AG08395 (cell line): ENCODE measurements around the gene RND2.
"Not testable (repeated sequence)": the region's sequence is repeated elsewhere in the genome, so short reads cannot be mapped to it uniquely, and the experiment has no call there.

Experiments used
- DNase-seq: peaks from one replicate; pipeline ENCODE4 v3.0.0; 2012; ENCODE audit warnings: mixed read lengths, low spot score

RND2 gene

DNA sequence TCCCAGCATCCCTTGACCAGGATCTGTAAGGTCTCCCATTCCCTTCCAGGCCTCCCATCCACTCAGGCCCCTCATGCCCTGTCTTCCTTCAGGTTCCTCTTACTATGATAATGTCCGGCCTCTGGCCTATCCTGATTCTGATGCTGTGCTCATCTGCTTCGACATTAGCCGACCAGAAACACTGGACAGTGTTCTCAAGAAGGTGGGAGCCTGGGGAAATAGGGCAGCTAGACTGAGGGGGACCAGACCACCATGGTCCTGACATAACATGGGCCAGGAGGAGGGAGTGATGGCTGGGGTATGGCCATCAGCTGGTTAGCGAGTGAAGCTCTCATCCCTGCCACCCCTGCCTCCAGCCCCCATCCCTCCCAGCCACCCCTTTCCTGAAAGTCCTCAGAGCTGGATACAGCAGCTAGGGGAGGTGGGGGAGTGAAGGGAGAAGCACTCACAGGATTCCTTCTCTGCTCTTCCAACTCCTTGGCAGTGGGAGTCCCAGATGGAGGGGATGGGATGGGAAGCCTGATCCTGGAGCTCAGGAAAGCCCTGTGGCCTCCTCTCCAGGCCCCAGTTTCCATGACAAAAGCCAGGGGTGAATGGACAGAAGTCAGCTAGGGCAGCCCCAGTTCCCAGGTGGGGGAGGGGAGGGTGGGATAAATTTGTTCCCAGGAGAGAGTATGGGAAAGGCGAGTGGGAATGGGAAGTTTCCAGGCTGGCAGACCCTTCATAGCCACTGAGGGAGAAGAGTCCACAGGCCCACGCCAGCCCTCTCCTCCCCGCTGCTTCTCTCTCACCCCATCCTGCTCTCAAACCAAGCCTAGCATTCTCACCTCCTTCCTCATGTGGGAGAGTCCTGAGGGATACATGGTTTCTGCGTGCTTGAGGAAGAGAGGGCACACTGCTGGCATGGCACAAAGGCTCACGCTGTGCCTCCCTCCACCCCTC, 2.3 kb downstream of the RND2 start:
- no peak for DNase-seq

DNA sequence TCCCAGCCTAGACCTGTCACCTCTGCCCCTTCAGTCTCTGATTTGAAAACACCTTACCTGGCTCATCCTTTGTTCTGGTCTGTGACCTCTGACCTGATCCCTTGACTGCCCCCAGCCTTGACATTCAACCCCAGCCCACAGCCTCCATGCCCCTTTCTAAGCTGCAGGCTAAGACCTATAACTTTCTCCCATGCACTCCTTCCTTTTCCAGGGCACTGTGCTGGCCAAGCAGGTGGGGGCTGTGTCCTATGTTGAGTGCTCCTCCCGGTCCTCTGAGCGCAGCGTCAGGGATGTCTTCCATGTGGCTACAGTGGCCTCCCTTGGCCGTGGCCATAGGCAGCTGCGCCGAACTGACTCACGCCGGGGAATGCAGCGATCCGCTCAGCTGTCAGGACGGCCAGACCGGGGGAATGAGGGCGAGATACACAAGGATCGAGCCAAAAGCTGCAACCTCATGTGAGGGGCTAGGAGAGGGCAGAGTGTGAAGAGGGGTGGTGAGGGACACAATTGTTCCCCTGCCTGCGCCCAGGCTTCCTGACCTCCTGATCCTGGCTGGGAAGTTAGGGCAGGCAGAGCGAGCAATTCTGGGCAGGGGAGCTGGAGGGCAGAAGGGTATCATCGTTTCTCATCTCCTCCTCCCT, 3.3 kb downstream of the RND2 start:
- DNase-seq, result no peak

DNA sequence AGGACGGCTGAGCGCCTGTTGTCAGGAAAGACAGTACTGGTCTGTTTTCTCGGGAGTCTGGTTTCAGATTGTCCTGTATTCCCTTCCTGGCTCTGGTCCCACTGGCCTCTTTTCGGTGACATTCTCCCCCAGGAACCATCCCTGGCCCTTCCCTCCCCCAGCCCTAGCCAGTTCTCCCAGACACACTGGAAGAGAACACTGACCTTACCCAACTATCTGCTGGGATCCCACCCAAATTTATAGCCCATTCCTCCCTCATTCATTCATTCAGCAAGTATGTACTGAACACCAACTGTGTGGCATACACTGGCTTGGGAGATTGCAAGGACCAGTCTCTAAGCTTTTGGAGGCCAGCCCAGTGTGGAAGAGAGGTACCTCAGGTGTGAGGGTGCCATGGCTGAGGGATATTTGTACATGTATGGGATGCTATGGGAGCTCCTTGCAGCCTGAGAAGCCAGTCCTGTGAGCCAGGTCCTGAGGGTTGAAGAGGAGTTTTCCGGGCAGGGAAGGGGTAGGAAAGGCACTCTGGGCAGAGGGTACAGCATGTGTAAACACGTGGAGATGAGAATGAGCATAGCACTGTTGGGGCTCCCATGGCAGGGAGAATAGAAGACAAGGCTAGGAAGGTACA, 5.2 kb downstream of the RND2 start:
- no peak for DNase-seq

DNA sequence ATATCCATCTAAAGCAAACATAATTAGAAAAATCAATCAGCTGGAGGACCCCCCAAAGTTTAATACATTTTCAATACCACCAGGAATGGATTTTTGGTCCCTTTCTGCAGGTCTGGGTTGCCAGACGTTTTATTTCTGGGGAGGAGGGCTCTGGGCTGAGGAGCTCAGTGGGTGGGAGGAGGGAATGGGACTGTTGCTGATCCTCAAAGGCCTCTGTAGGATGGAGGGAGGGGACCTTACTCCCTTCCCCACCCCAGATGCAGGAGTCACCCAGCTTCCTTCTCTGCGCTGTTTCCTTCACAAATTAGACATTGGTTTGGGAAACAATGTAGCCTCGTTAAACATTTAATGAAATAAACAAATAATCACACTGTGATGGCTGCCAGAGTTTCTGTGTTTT, 6.6 kb downstream of the RND2 start:
- no peak for DNase-seq

DNA sequence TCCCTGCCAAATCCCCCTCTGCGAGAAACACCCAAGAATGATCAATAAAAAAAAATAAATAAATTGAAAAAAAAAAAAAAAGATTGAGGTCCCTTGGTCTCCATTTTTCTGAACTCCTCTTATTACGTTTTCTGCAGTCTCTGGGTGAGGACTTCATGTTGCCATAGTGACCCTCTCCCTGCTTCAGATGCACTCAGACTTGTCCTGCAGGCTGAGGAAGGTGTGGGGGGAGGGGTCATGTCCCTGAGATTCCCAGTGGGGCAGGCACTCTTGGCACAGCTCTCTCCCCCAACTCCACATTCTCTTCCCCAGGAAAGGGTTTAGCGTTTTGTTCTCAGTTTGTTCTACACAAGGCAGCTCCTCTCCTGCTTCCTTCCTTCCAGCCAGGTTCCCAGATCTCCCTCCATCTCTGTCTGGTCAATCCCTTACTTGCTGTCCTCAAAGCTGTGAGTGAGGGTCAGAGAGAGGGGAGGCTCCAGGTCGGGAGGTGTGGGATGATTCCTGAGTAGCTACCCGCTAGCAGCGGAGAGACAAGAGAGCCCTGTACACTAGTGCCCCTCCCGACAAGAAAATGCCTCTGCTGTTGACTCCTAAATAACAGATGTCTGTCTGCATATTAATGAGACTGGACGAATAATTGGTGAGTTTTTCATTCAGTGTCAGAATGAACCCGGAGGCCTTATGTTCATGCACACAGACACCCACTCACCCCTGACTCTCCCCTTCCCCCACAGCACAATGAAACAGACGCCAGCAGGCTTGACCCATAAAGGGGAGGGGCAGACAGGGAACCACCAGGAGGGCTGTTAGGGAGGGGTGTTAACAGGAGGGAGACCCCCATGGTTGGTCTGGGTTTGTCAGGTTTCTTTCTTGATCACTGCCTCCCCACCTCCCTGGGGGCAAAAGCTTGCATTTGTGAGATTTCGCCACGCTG, 9.2 kb downstream of the RND2 start:
- DNase-seq, result no peak

DNA sequence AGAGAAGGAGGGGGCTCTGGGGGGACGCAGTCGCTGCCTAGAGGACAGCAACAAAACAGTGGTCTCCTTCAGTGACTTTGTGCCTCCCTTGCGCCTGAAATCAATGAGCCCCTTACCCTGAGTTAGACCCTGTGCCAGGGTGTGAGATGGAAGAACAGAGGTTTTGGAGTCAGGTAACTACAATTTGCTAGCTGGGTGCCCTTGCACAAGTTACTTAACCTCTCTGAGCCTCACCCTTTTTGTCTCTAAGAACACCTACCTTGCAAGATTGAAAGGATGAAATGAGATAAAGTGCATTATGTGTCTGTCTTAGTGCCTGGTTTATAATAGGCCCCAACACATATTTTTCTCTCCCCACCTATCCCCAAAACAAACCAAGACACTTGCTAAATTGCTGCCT, 9.9 kb downstream of the RND2 start:
- no peak for DNase-seq

DNA sequence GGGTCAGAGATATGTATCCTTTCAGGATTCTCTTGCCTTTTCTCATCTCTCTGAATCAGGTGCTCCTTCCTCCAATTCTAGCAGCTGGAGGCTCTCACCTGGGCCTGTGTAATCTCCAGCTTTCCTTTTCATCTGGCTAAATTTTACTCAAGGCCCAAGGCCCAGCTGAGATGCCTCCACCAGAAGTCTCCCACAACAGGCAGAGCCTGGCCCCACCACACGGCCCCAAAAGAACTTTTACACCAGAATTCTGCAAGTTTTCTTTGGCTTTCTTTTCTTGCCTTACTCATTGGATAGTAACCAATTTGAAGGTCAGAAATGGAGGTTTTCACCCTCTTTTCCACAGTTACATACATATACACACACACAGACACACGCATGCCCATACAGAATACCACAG, 14.6 kb downstream of the RND2 start:
- DNase-seq, result no peak

DNA sequence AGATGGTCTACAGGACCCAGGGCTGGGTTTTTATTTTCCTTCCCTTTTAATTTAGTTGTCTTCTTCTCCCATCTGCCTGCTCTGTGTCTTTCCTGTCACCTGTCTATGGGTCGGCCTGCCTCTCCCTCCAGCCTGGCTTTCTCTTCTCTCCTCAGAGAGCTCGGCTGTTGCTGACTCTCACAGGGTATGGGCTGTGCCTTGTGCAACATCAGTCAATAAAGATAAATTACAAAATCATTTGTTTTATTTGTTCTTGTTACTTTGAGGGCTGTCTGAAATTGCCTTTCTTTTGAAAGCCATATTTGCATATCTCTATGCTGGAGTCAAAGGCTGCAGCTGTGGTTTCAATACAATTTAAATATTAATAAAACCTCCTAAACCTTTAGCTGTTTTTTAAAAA, 15.6 kb downstream of the RND2 start:
- no peak for DNase-seq

DNA sequence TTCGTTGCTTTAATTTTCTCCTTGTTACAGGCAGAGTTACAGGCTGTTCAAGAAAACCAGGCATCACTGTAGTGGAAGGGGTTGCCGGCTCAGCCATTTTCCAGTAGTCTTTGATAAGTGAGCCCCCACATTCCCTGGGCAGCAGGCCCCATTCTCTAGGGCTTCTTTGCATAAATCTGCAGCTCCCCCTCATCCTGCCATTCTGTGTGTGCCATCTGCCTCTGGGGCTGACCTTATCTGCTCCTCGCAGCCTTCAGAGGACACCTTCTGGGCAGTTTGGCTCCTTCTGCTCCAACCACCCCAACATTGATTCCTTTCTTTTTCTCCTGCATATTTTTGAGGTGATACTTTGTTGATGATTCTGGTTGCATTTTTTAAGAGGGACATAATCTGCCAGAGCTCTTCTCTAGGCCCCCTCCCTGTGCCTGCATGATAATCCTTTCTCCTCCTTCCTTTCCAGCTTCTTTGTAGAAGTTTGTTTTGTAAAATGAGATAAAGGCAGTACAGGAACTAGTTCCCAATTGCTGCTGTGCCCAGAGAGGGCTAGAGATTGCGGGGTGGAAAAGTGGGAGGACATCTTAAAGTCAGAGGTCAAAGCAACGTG, 17.1 kb downstream of the RND2 start:
- peak; percentile 19 for DNase-seq

DNA sequence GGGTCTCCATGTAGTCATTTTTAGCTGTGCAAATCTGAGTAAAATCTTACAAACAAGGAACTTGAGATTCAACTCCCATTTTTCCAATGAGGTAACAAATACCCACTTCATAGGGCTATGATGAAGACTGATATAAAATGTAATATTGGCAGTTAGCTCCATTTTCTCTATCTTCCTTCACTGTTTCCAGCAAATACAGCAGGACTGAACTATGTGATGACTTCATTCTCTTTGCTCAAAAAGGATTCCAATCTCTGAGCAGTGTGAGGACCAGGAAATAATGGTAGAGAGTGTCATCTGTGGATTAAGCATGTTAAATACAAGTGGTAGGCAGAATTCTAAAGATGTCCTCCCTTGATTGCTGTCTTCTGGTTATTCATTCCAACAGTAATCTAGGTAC, 18.3 kb downstream of the RND2 start:
- DNase-seq, result peak; percentile 34

DNA sequence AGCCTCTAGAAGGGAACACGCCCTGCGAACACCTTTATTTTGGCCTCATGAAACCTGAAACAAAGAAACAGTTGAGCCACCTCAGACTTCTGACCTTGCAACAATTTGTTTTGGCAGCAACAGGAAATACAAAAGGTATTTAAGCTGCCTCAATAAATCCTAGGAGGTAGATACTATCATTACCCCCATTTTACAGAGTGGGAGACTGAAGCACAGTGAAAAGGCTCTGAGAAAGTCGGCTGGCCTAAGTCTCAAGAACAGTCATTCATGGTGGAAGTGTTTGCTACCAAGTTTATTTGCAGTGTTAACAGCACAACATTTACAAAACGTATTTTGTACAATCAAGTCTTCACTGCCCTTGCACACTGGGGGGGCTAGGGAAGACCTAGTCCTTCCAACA, 19.0 kb downstream of the RND2 start:
- no peak for DNase-seq

DNA sequence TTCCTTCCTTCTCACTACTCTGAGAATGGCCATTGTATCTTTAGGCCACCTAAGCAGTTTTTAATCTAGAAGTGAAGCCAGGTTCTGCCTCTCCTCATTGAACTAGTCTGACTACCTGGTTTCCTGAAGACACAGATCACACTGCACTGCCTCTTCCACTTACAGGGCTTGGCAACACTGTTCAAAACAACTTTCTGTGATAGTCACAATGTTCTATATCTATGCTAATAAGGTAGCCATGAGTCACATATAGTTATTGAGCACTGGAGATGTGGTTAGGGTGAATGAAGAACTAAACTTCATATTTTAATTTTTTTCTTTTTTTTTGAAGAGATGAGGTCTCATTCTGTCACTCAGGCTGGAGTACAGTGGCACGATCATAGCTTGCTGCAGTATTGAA, 26.9 kb downstream of the RND2 start:
- no peak for DNase-seq

DNA sequence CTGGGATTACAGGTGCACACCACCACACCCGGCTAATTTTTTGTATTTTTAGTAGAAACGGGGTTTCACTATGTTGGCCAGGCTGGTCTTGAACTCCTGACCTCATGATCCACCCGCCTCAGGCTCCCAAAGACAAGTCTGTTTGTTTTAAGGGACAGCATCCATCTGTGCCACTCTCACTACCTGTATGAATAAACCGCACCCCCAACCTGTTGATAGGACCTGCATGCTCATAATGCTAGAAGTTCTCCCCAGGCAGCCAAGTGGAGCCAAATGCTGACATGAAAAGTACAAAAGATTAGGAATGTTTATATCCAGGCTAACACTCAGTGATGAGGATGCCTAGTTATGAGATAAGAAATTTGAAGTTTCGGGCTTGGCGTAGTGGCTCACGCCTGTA, 28.0 kb downstream of the RND2 start:
- not testable (repeated sequence) for DNase-seq

DNA sequence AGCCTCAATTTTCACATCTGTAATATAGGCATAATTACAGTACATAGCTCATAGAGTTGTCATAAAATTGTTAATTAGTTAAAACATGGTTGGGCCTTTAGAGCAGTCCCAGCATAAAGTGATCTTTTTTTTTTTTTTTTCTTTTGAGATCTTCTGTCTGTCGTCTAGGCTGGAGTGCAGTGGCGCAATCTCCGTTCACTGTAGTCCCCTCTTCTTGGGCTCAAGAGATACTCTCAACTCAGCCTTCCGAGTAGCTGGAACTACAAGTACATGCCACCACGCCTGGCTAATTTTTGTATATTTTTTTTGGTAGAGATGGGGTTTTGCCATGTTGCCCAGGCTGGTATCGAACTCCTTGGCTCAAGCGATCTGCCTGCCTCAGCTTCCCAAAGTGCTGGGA, 31.0 kb downstream of the RND2 start:
- no peak for DNase-seq

DNA sequence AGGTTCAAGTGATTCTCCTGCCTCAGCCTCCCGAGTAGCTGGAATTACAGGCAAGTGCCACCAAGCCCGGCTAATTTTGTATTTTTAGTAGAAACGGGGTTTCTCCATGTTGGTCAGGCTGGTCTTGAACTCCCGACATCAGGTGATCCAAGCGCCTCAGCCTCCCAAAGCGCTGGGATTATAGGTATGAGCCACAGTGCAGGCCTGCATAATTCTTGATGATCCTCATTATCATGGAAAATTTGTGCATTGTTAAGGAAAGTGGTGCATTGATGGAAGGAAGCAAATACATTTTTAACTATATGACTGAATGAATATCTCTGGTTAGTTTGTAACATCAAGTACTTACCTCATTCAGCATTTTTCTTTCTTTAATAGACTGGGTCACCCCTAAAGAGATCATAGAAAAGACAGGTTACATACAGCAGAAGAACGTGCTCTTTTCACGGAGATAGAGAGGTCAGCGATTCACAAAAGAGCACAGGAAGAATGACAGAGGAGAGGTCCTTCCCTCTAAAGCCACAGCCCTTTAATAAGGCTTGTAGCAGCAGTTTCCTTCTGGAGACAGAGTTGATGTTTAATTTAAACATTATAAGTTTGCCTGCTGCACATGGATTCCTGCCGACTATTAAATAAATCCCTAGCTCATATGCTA, 38.1 kb downstream of the RND2 start:
- DNase-seq, result no peak

DNA sequence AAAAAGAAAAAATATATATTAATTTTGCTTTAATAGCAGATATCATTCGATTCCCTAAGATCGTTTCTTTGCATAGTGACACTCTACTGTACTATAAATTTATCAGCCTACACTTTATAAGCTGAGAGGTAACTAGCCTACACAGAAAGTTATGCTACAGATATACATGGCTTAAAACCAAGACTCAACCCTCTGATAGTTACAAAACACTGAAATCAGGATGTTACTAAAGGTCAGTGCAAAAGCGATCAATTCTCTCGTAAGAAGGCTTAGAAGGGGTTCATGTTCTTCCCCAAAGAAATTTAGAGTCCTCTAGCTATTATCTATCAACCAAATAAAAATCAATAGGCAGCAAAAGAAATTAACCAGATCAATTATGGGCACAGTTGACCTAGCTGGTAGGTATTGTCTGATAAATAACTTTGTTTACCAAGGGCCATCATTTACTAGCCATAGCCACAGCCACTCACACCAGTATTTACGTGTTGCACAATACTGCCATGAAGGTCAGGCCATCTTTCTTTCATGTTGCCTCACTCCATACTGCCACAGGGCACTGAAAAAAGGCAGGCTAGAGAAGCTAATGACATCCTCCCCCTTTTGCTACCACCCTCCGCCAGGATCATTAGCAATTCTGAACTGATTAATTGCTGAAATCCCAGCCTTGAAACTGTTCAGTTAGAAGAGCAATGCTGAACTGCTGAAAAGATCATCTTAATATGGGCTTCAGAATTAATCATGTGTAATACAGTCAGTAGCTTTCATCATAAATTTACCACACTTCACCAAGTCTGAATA, 43.7 kb downstream of the RND2 start:
- DNase-seq, result no peak

DNA sequence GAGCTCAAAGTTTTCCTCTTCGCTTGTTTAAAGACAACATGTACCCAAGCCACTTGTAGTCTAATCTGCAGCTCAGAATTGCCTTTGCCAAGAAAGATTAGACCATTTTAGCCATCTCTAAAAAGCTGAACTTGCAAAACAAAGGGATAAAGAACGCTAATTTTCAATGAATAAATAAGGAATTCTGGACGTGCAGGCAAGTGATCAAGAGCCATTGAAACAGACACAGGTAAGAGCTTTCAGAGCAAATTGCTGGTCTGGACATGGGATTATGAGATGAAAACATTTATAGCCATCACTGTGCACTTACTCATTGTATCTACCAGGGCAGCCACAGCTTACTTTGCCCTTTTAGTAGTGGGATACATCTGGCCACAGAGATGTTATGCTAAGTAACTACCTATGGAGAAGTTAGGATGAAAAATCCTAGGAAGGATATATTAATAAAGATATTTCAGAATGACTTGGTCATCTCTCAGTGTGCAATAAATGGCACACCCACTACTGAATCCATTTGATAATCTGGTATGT, 44.4 kb downstream of the RND2 start:
- no peak for DNase-seq

DNA sequence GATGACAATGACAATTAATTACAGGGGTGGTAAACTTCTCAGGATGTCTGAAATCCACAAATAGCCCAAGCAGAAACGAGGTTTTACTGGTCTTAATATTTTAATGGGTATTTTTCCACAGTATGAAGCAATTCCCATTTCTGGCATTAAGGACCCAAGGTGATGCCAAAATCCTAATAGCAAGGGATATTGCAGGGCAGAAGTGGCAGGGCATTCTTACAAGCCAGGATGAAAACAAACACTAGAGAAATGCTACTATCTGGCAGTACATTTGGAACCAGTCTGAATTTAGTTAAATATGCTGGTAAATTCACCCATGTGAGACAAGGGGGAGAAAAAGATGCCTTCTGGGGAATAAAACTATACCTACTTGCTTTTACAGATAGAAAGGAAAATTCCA, 45.2 kb downstream of the RND2 start:
- DNase-seq, result no peak

DNA sequence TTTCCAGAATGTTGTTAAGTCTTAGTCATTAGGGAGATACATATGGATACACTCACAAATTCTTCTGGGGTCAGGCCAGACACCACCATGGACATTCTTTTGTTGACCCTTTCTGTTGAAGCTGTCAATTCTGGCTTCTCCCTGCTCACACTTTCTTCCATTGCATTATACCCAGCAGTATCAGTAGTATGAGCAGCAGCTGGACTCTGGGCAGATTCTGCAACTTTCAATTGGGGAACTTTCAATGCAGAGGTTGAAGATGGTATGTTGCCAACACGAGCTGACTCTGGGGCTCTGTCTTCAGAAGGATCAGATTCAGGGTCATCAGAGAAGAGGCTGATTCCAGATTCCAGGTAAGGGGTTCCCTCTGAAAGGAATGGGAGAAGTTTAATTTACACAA, 45.8 kb downstream of the RND2 start:
- no peak for DNase-seq

DNA sequence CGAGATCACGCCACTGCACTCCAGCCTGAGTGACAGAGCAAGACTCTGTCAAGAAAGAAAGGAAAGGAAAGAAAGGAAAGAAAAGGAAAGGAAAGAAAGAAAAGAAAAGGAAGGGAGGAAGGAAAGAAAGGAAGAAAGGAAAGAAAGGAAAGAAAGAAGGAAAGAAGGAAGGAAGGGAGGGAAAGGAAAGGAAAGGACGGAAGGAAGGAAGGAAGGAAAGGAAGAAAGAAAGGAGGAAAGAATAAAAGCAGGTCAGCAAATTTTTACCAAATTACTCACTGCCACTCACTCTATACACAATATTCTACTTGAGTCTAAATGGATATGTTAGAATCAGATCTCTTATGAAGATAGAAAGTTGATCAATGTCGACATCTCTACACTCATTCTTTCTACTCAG, 49.8 kb downstream of the RND2 start:
- DNase-seq, result no peak
